Right lobe of liver (tissue), 6 donors: ENCODE data around the gene ADAM17. TPM values are rescaled to one million over a fixed set of nuclear protein-coding genes. Genes with fewer than 3 reads are reported as not detected.

Experiments used
- ATAC-seq, 4 donors: fragments of 200-7000 bp; cut with Tn5 transposase; one replicate each; pipeline ENCODE4 v1.9.1; 2020; ENCODE audit warnings: mild to moderate bottlenecking in 4 of 4, moderate library complexity in 4 of 4
- DNase-seq, 3 donors: peaks; one replicate each; pipeline ENCODE4 v3.0.0-alpha.2; 2020
- H3K27ac ChIP-seq, 3 donors: fragments of 200-600 bp; one replicate each; pipeline ENCODE4 v1.8.0; 2022
- H3K27me3 ChIP-seq, 2 donors: fragments of 200-600 bp; one replicate each; pipeline ENCODE4 v1.8.0; 2022
- H3K36me3 ChIP-seq, 4 donors: fragments of 200-600 bp; sonication (generic) in 1 of 4; one replicate each; pipeline versions ENCODE4 v1.5.1 to v1.8.0; 2017 to 2022; ENCODE audit warnings: control low read depth in 1 of 4
- H3K4me1 ChIP-seq, 4 donors: fragments of 200-600 bp; sonication (generic) in 1 of 4; one replicate each; pipeline versions ENCODE4 v1.5.1 to v1.8.0; 2017 to 2022; ENCODE audit warnings: control low read depth in 1 of 4
- H3K4me3 ChIP-seq, 3 donors: fragments of 200-600 bp; one replicate each; pipeline ENCODE4 v1.8.0; 2022
- H3K9me3 ChIP-seq, 4 donors: fragments of 200-600 bp; sonication (generic) in 1 of 4; one replicate each; pipeline versions ENCODE4 v1.5.1 to v1.8.0; 2017 to 2022; ENCODE audit warnings: control low read depth in 1 of 4
- CTCF ChIP-seq, 4 donors: fragments of 200-600 bp in 3 of 4; fragments of 450-650 bp in 1 of 4; IDR thresholded peaks; one replicate each; pipeline versions ENCODE4 v1.5.1 to v1.8.0; 2016 to 2022; ENCODE audit warnings: antibody characterized with exemption in 4 of 4, mild to moderate bottlenecking in 2 of 4
- POLR2A ChIP-seq: fragments of 450-650 bp; IDR thresholded peaks from one replicate; pipeline ENCODE4 v1.6.1; 2017; ENCODE audit warnings: antibody characterized with exemption, mild to moderate bottlenecking
- WGBS: methylation state at CpG from one replicate; pipeline ENCODE4 v1.1.6; 2018; ENCODE audit warnings: low coverage, low lambda C conversion rate; ENCODE audit not compliant: insufficient coverage; ENCODE audit errors: missing lambda C conversion rate; 5-methylcytosine and 5-hydroxymethylcytosine counted together
- intact Hi-C, 2 donors: fragments of 100-400 bp; cut with DNase I; formaldehyde crosslinking; loops; one replicate each; pipeline versions ENCODE4 v1.11.2 to v1.14.1; 2022
- total RNA-seq, 6 experiments: library from RNA; depleted of rRNA in 2 of 6; stranded (reverse); fragments of >200 nt in 2 of 6; fragmentation: NEBNext Ultra II Directional in 3 of 6; extraction: Animal tissue kit (Norgen Biotek cat#: 25700) in 3 of 6; gene quantifications; one replicate each; pipeline versions ENCODE4 v1.1.0 to v1.2.4, GENCODE V29; 2016 to 2023
- donor health status: DM: no; HTN: yes; CAD: no.
- donor health status: DM: no; HTN: no; CAD: no.
- donor health status: DM: no; HTN: no; CAD: no.
- donor health status: DM: no; HTN: yes; CAD: no.
- donor health status: DM: no; HTN: yes; CAD: no.

ADAM17 gene
- total RNA-seq, 6 experiments from 2014 or later = 5.1 to 11.7 (median 6.6) TPM

GRCh38 chr2:9478526-9478925, 77.1 kb downstream of the ADAM17 start:
- intact Hi-C loops = no loop called here
- TF ChIP-seq POLR2A (no peak), CTCF (IDR thresholded peaks at IDR 0.05) (no peak)
- no peak for DNase-seq
- H3K4me1 ChIP-seq = peaks cover 0 to 9% (median 6%) of the 10 kb centered on the region in 4 donors
- no peaks in the 10 kb centered on the region for H3K9me3 ChIP-seq
- H3K4me3 ChIP-seq = no peak overlapping the region
- no peaks in the 10 kb centered on the region for H3K27me3 ChIP-seq
- 84% methylated on average over 3 of the region's 3 CpGs for WGBS
- no peak overlapping the region for H3K27ac ChIP-seq
- ATAC-seq = no peak
- H3K36me3 ChIP-seq = peaks cover 3 to 47% (median 21%) of the 10 kb centered on the region in 4 donors

- no peak overlapping the region for H3K4me3 ChIP-seq
- no peak for ATAC-seq
- peaks cover 3 to 40% (median 18%) of the 10 kb centered on the region in 4 donors for H3K36me3 ChIP-seq
- TF ChIP-seq POLR2A (no peak), CTCF (IDR thresholded peaks at IDR 0.05) (no peak)
- no peak for DNase-seq
- no peaks in the 10 kb centered on the region for H3K9me3 ChIP-seq
- no peak overlapping the region for H3K27ac ChIP-seq
- 91% methylated on average over 7 of the region's 7 CpGs for WGBS
- no peaks in the 10 kb centered on the region for H3K27me3 ChIP-seq
- intact Hi-C loops = no loop called here
- H3K4me1 ChIP-seq = peaks cover 0 to 11% (median 6%) of the 10 kb centered on the region in 4 donors
Measured at GRCh38 chr2:9477914-9478313, 77.7 kb downstream of the ADAM17 start.

- peak within 1 kb of the TSS; percentile 57 to 83 (median 78) for H3K4me3 ChIP-seq
- WGBS = no CpG with 5 or more reads among the region's 91 CpGs
Measured at GRCh38 chr2:9474361-9475057, 81.1 kb downstream of the ADAM17 start, which contains the start of gene IAH1. Gene IAH1 (plus strand): TSS chr2:9474551. CDS start chr2:9474567, 16 bp downstream.

GRCh38 chr2:9473985-9474360, 81.7 kb downstream of the ADAM17 start:
- H3K9me3 ChIP-seq = no peaks in the 10 kb centered on the region
- no CpG with 5 or more reads among the region's 39 CpGs for WGBS

More at GRCh38 chr2:9474361-9475057, 81.1 kb downstream of the ADAM17 start, which contains the start of gene IAH1:
- H3K9me3 ChIP-seq = no peaks in the 10 kb centered on the region
- TF ChIP-seq CTCF (IDR thresholded peaks at IDR 0.05) (no peak), POLR2A (peak; percentile 65)
- peak; percentile 75 to 78 (median 78) for DNase-seq
- peak; percentile 83 to 90 (median 86) for ATAC-seq
- H3K36me3 ChIP-seq = peaks cover 0 to 11% (median 3%) of the 10 kb centered on the region in 4 donors
- peak within 1 kb of the TSS; percentile 58 to 82 (median 81) for H3K27ac ChIP-seq
- intact Hi-C loops = no loop called here
- H3K4me1 ChIP-seq = peaks cover 0 to 11% (median 6%) of the 10 kb centered on the region in 4 donors
- H3K27me3 ChIP-seq = no peaks in the 10 kb centered on the region

More at GRCh38 chr2:9473985-9474360, 81.7 kb downstream of the ADAM17 start:
- ATAC-seq = peak; percentile 33 to 56 (median 42)
- Histone ChIP-seq H3K36me3 (peaks cover 0 to 7% (median 3%) of the 10 kb centered on the region in 4 donors), H3K27ac (peak overlapping the region; percentile 58 to 82 (median 81)), H3K4me1 (peaks cover 0 to 11% (median 6%) of the 10 kb centered on the region in 4 donors), H3K4me3 (peak overlapping the region; percentile 57 to 83 (median 78)), H3K27me3 (no peaks in the 10 kb centered on the region)
- peak; percentile 51 to 66 (median 59) for DNase-seq
- TF ChIP-seq POLR2A (no peak), CTCF (IDR thresholded peaks at IDR 0.05) (no peak)
- intact Hi-C loops = no loop called here
